Measurements from ENCODE around the gene PTPRG.

The PTPRG gene

GRCh38 chr3:62022312-62022711, 460.9 kb downstream of the PTPRG start:
- no peak for TF ChIP-seq CTCF (conservative IDR thresholded peaks at IDR 0.05)
- TF ChIP-seq ZFX (IDR thresholded peaks at IDR 0.05): no peak
- no peak overlapping the region for H3K27ac ChIP-seq

DNA sequence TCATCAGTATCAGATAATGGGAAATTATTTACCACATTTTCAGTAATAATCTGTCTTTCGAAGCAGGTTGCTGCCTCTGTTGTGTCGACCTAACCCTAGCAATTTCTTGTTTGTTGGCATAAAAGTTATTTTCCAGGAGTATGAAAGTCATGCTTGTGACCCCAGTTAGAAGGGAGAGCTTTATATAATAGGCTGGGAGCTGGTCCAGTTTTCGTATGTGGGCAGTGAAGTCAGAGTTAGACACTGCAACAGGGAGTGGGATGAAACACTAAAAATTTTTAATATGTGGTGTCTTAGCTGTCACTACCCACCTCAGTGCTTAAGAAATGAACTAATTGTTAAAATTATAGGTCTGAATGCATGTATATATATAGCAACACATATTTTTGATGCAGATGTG, 463.5 kb downstream of the PTPRG start:
- no peak overlapping the region for H3K27ac ChIP-seq
- TF ChIP-seq ZFX (IDR thresholded peaks at IDR 0.05): no peak
- TF ChIP-seq CTCF (conservative IDR thresholded peaks at IDR 0.05): no peak

- H3K27ac ChIP-seq: no peak overlapping the region
These were observed 464.5 kb downstream of the PTPRG start for GRCh38 chr3:62025913-62026312.

GRCh38 chr3:62027241-62027640, 465.9 kb downstream of the PTPRG start:
- TF ChIP-seq ZFX (IDR thresholded peaks at IDR 0.05): no peak
- no peak for TF ChIP-seq CTCF (conservative IDR thresholded peaks at IDR 0.05)
- no peak overlapping the region for H3K27ac ChIP-seq

More at GRCh38 chr3:62025913-62026312, 464.5 kb downstream of the PTPRG start:
- TF ChIP-seq CTCF (conservative IDR thresholded peaks at IDR 0.05) (no peak), ZFX (IDR thresholded peaks at IDR 0.05) (no peak)

DNA sequence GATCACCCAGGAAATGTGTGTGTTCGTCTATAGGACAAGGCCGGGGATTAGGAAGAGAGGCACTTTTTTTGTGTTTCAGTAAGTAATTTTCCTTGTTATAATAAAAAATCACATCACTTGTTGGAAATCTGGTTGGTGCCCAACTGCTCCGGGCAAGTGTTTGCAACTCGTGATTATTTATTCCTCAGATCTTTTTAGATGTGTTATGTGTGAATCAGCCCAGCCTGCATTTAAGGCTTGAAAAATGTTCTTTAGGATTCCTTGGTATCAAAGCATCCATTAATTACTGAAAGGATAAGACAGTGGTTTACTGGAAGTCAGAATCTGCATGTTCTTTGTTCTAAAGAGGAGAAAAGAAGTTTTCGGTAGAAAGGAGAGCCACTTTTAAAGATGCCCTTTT, 466.4 kb downstream of the PTPRG start:
- no peak overlapping the region for H3K27ac ChIP-seq
- no peak for TF ChIP-seq ZFX (IDR thresholded peaks at IDR 0.05)
- TF ChIP-seq CTCF (conservative IDR thresholded peaks at IDR 0.05): no peak

- TF ChIP-seq ZFX (IDR thresholded peaks at IDR 0.05): no peak
- no peak for TF ChIP-seq CTCF (conservative IDR thresholded peaks at IDR 0.05)
- no peak overlapping the region for H3K27ac ChIP-seq
These were observed 466.9 kb downstream of the PTPRG start for GRCh38 chr3:62028236-62028635.

DNA sequence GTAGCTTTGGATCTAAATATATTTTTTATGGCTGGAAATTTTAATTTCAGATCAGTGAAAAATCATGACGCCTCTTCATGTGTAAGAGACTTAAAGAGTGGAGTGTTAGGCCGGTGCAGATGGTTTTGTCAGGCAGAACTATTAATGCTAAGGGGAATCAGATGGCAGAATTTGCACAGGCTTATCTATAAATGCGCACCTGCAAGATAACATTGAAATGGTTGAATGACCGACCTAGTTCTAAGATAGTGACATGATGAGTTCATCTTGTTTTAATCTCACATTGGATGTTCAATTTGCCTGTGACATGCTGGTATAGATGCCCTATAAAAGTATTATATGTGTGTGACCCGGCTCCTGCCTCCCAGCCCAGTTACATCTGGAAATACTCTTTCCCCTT, 471.4 kb downstream of the PTPRG start:
- no peak overlapping the region for H3K27ac ChIP-seq
- TF ChIP-seq CTCF (conservative IDR thresholded peaks at IDR 0.05) (no peak), ZFX (IDR thresholded peaks at IDR 0.05) (no peak)
